ENCODE data around the gene NFYC.
A peak's percentile ranks its signal among the peaks of the same experiment; 100 is the strongest.

NFYC gene

DNA sequence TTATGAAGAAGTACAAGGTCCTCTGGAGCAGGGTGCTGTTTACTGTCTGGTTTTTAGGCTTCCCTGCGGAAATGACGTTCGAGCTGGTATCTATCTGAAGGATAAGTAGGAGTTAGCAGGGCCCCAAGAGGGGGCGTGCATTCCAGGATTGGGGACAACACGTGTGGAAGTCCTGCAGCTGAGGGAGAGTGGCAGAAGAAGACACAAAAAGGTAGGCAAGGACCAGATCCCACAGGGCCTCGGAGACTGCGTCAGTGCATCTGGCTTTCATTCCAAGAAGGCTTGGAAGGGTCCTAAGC, 31.9 kb upstream of the NFYC start:
- Mint-ChIP-seq H3K4me3 (no peak overlapping the region), H3K27me3 (peaks cover 2% of the 10 kb centered on the region), H3K9me3 (no peaks in the 10 kb centered on the region), H3K4me1 (peaks cover 12% of the 10 kb centered on the region), H3K36me3 (no peaks in the 10 kb centered on the region), H3K27ac (no peak overlapping the region)
- ATAC-seq (ENCODE audit: low read depth), result no peak
- no peak for DNase-seq (ENCODE audit: low spot score in 2 of 2)

DNA sequence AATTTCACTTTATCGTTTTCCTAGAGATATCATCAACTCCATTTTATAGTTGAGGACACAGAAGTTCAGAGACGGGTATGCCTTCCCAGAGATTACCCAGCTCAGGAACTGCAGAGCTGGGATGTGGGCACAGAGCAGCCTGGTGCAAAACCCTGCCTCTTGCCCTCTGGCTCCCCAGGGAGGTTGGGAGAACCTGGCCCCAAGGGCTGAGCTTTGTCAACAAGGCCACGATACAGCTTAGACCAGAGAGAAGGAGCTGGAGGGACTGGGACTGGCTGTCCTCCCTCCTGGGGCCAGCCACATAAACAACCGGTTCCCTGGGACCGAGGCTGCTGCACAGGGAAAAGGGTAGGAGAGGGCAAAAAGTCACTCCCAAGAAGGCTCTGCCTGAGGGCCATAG, 29.8 kb upstream of the NFYC start:
- Mint-ChIP-seq H3K27me3 (no peaks in the 10 kb centered on the region), H3K4me3 (no peak overlapping the region), H3K27ac (no peak overlapping the region), H3K9me3 (no peaks in the 10 kb centered on the region), H3K36me3 (no peaks in the 10 kb centered on the region), H3K4me1 (peaks cover 16% of the 10 kb centered on the region)
- DNase-seq (ENCODE audit: low spot score in 2 of 2), result no peak
- no peak for ATAC-seq (ENCODE audit: low read depth)

DNA sequence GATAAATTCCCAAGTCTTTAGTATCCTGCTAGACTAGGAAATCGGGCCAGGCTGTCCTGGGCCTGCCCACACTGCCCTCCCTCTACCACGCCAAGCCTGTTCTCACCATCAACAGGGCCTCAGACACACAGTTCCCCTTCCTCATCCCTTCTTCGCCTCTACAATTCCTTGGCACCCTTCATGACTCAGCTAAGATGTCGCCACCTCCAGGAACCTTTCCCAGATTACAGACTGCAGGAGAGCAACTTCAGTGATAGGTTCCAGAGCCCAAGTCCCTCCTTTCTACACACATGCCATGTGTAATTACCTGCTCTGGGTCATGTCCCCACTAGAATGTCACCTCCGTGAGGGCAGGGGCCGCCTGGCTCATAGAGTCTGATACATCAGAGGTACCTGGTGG, 29.4 kb upstream of the NFYC start:
- Mint-ChIP-seq H3K9me3 (no peaks in the 10 kb centered on the region), H3K4me3 (no peak overlapping the region), H3K27ac (no peak overlapping the region), H3K36me3 (no peaks in the 10 kb centered on the region), H3K27me3 (no peaks in the 10 kb centered on the region), H3K4me1 (peaks cover 16% of the 10 kb centered on the region)
- no peak for ATAC-seq (ENCODE audit: low read depth)
- no peak for DNase-seq (ENCODE audit: low spot score in 2 of 2)

- Mint-ChIP-seq H3K9me3 (no peaks in the 10 kb centered on the region), H3K27ac (no peak overlapping the region), H3K27me3 (no peaks in the 10 kb centered on the region), H3K4me3 (no peak overlapping the region), H3K4me1 (peaks cover 16% of the 10 kb centered on the region), H3K36me3 (no peaks in the 10 kb centered on the region)
- DNase-seq (ENCODE audit: low spot score in 2 of 2), result no peak
- no peak for ATAC-seq (ENCODE audit: low read depth)
Measured at GRCh38 chr1:40662864-40663263, 28.6 kb upstream of the NFYC start.

DNA sequence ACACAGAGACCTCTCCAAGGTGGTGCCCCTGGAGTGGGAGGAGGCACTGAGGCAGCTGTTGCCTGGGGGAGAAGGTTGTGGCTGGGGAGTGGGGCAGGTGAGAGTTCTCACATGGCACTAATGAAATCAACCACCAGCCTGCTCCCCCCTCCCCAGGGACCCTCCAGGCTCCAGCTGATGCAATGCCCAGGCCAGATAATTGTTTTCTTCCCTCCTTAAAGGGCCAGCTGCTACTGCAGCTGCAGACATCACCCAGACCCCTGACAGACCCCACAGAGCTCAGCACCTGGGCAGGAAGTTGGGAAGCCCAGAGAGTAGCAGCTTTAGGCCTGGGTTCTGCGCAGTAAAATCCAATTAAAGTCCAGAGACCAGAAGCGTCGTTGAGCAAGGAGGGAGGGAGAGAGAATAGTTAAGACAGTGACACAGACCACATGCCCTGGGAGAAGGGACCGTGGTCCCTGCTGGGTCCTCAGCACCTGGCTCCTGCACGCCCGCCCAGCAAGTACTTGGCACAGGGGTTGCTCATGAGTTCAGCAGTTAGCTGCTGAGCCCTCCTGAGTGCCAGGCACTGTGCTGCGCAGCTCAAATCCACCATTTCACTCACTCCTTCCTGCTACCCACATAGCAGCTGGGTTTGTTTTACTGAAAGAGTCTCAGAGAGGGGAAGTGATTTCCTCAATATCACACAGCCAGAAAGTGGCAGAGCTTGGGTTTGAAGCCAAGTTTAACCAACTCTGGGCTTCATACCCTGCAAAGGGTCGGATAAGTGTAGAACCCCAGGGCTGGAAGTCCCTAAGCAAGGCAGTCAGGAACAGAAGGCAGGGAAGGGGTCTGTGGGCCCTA, 28.0 kb upstream of the NFYC start:
- Mint-ChIP-seq H3K9me3 (no peaks in the 10 kb centered on the region), H3K27ac (no peak overlapping the region), H3K36me3 (no peaks in the 10 kb centered on the region), H3K4me1 (peaks cover 17% of the 10 kb centered on the region), H3K4me3 (peak overlapping the region; percentile 54), H3K27me3 (no peaks in the 10 kb centered on the region)
- no peak for ATAC-seq (ENCODE audit: low read depth)
- no peak for DNase-seq (ENCODE audit: low spot score in 2 of 2)

GRCh38 chr1:40664167-40664537, 27.4 kb upstream of the NFYC start:
- DNase-seq (ENCODE audit: low spot score in 2 of 2), result no peak
- no peak overlapping the region for H3K27ac Mint-ChIP-seq
- peaks cover 21% of the 10 kb centered on the region for H3K4me1 Mint-ChIP-seq
- no peaks in the 10 kb centered on the region for H3K27me3 Mint-ChIP-seq
- no peaks in the 10 kb centered on the region for H3K36me3 Mint-ChIP-seq
- ATAC-seq (ENCODE audit: low read depth), result no peak
- H3K4me3 Mint-ChIP-seq, result peak overlapping the region; percentile 84
- H3K9me3 Mint-ChIP-seq, result no peaks in the 10 kb centered on the region

DNA sequence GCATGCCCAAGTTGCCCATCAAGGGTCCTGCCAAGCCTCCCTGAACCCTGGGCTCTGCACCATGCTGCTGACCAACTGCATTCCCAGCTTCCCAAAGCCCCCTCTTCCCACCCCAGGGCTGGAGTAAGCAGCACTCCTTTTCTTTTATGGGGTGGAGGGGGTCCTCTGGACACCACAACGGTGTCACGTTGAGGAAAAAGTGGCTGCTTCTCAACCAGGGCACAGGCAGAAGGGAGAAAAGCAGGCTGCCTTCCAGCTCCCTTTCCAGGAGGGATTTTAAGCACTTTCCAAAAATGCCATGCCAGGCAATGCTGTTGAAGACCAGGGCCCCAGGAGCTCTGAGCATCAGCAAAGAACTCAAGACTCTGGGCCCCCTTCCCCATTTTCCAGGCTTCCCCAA, 26.7 kb upstream of the NFYC start:
- Mint-ChIP-seq H3K4me3 (peak overlapping the region; percentile 84), H3K36me3 (no peaks in the 10 kb centered on the region), H3K27ac (no peak overlapping the region), H3K27me3 (no peaks in the 10 kb centered on the region), H3K4me1 (peaks cover 21% of the 10 kb centered on the region), H3K9me3 (no peaks in the 10 kb centered on the region)
- ATAC-seq (ENCODE audit: low read depth) (no peak), DNase-seq (ENCODE audit: low spot score in 2 of 2) (no peak)

- H3K27ac Mint-ChIP-seq, result peak within 1 kb of the TSS; percentile 7
- H3K36me3 Mint-ChIP-seq, result no peaks in the 10 kb centered on the region
- peak; percentile 78 for ATAC-seq (ENCODE audit: low read depth)
- no peaks in the 10 kb centered on the region for H3K9me3 Mint-ChIP-seq
- DNase-seq (ENCODE audit: low spot score in 2 of 2), result peak; percentile 86 to 98
- no peaks in the 10 kb centered on the region for H3K27me3 Mint-ChIP-seq
- peak within 1 kb of the TSS; percentile 92 for H3K4me3 Mint-ChIP-seq
- H3K4me1 Mint-ChIP-seq, result peaks cover 21% of the 10 kb centered on the region
Measured at GRCh38 chr1:40665335-40666171, 26.0 kb upstream of the NFYC start, which contains the start of gene RIMS3. RIMS3 (minus strand) TSS chr1:40665682; CDS start chr1:40641925, 23,757 bp downstream.

DNA sequence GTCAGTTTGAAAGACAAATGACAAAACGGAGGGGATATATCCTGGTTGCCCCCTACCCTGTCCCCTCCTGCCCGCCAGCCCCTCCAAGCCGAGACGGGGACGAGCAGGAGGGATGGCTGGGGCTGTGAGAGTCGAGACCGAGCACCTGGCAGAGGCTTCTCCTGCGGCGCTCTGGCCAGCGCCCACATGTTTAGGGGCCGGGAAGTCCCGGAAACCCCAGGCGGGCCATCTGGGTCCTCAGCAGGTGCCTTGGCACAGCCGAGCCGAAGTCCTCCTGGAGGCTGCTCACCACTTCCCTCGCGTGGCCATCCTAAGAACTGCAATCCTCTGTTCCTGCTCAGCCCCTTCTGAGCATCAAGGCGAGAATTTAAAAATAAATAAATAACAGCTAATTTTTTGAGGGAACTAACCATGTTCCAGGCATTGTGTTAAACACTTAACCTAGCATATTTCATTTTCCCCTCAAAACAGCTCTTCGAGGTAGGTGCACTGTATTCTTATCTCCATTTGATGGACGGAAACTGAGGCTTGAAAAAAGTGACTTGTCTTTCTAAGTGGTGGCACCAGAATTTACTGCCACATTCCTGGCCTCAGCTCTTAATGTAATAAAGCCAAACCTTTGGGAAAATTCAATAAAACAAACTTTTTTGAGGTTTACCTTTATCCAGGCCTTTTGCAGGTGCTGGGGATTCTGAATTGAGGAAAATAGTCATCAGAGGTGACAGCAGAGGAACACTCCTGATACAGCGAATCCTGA, 22.6 kb upstream of the NFYC start:
- Mint-ChIP-seq H3K4me1 (peaks cover 15% of the 10 kb centered on the region), H3K27ac (peak overlapping the region; percentile 68), H3K27me3 (no peaks in the 10 kb centered on the region), H3K4me3 (peak overlapping the region; percentile 71), H3K36me3 (no peaks in the 10 kb centered on the region), H3K9me3 (no peaks in the 10 kb centered on the region)
- DNase-seq (ENCODE audit: low spot score in 2 of 2), result peak; percentile 89
- peak; percentile 75 for ATAC-seq (ENCODE audit: low read depth)

DNA sequence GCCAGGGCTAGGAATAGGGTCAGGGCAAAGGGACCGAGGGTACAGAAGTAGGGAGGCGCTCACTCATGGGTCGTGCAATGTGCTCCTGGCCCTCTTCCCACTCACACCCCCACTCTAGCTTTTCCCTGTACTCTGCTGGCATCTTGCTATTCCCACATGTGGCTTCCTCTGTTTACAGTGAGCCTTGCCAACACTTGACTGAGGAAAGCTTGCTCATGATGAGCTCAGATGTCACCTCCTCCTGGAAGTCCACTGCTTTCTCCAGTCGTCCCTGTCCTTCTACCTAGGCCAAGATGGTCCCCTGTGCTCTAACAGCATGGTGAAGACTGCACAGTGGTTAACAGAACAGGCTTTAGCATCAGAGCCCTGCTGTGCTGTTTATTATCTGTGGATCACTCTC, 18.1 kb upstream of the NFYC start:
- no peak for ATAC-seq (ENCODE audit: low read depth)
- Mint-ChIP-seq H3K4me3 (no peak overlapping the region), H3K36me3 (no peaks in the 10 kb centered on the region), H3K27ac (no peak overlapping the region), H3K9me3 (no peaks in the 10 kb centered on the region), H3K4me1 (peaks cover 5% of the 10 kb centered on the region), H3K27me3 (no peaks in the 10 kb centered on the region)
- no peak for DNase-seq (ENCODE audit: low spot score in 2 of 2)

DNA sequence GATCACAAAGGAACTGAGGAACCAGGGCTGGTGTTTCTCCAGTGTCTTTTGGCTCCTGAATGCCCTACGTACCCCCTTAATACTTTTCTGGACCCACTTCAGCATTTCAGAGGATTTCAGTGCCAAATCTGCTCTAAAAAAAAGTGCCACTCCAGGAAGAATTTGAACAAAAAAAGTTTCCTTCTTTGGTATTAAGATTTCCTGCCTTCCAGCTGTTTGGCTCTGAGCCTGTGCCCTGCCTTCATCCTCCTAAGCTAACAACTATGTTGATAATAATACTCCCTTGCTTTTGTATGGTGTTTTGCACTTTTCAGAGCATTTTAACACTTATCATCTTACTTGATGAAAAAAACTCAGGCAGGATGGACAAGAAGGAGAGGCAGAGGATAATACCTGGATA, 15.0 kb upstream of the NFYC start:
- Mint-ChIP-seq H3K36me3 (no peaks in the 10 kb centered on the region), H3K27ac (no peak overlapping the region), H3K9me3 (no peaks in the 10 kb centered on the region), H3K4me1 (peaks cover 3% of the 10 kb centered on the region), H3K27me3 (no peaks in the 10 kb centered on the region), H3K4me3 (no peak overlapping the region)
- no peak for ATAC-seq (ENCODE audit: low read depth)
- DNase-seq (ENCODE audit: low spot score in 2 of 2), result no peak

DNA sequence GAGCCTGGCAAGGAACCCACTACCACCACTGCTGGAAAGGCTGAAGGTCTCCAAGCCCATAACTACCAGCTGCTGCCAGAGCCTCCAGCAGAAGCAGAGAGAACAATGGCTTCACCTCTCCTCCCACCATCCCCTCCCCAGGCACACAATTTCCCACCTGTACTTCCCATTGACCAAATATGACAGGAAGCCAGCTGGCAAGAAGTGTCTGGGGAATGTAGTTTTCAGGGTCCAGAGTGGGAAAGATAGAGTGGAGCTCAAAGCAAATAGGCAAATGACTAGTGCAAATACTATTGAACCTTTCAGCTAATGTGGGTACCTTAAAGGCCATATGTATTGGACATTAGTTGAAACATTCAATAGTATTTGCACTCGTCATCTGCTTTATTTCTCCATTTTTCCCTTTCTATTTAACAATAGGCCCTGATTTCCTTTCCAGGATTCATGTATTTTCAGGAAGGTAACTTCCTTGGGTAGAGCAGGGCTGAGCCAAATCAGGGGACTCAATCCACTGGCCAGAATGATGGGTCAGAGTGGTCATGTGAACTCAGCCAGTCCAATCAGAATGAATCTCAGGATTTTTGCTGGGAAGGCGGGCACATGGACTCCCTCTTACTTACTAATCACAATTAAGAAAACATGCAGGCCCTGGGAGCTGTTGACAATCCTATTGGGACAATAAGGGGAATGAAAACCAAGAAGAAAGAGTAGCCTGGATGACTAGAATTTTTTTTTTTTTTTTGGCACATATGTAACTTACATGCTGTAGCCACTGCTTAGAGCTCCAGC, 12.1 kb upstream of the NFYC start:
- H3K4me3 Mint-ChIP-seq, result no peak overlapping the region
- H3K27ac Mint-ChIP-seq, result no peak overlapping the region
- H3K4me1 Mint-ChIP-seq, result peaks cover 3% of the 10 kb centered on the region
- no peaks in the 10 kb centered on the region for H3K9me3 Mint-ChIP-seq
- no peaks in the 10 kb centered on the region for H3K27me3 Mint-ChIP-seq
- no peak for ATAC-seq (ENCODE audit: low read depth)
- DNase-seq (ENCODE audit: low spot score in 2 of 2), result no peak
- H3K36me3 Mint-ChIP-seq, result no peaks in the 10 kb centered on the region

DNA sequence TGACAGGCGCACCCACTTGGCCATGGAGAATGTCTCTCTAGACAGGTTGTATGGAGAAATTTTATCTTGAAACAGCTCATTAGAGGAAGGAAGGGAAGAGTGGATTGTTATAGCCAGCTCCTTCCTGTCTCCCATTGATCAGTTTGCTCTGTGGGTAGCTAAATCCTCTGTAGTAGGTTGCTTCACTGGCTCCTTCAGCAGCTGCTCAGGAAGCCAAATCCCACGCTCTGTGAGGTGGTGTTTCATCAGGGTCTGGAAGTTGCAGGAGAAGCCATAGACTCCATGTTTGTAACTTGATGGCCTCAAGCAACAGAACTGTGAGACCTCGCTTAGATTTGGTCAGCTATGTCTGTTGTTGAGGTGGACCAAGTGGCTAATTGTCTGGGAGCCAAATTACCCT, 6.8 kb upstream of the NFYC start:
- Mint-ChIP-seq H3K9me3 (no peaks in the 10 kb centered on the region), H3K27ac (no peak overlapping the region), H3K4me1 (peaks cover 4% of the 10 kb centered on the region), H3K36me3 (peaks cover 12% of the 10 kb centered on the region), H3K4me3 (no peak overlapping the region), H3K27me3 (no peaks in the 10 kb centered on the region)
- DNase-seq (ENCODE audit: low spot score in 2 of 2), result no peak
- ATAC-seq (ENCODE audit: low read depth), result no peak

All from memory B cell (primary cell).